Aorta (tissue), 5 donors: ENCODE measurements around the gene NDE1. TPM values are rescaled to one million over a fixed set of nuclear protein-coding genes. Genes with fewer than 3 reads are reported as not detected.

Source experiments
- ATAC-seq: fragments of 200-7000 bp; cut with Tn5 transposase; one replicate; pipeline ENCODE4 v1.9.1; 2022; ENCODE audit warnings: moderate library complexity; ENCODE audit not compliant: low FRiP score
- DNase-seq, 2 donors: peaks; one replicate each; pipeline ENCODE4 v3.0.0-alpha.2; 2020
- H3K27ac ChIP-seq, 2 donors: one replicate each; pipeline ENCODE4 v1.5.1; 2013; ENCODE audit warnings: low read length in 2 of 2, mild to moderate bottlenecking in 2 of 2, moderate library complexity in 2 of 2, control low read depth in 1 of 2, inconsistent platforms in 1 of 2, low read depth in 1 of 2
- H3K27me3 ChIP-seq, 2 donors: one replicate each; pipeline ENCODE4 v1.6.1; 2013; ENCODE audit warnings: control low read depth in 1 of 2, low read length in 1 of 2, mild to moderate bottlenecking in 1 of 2, moderate library complexity in 1 of 2; ENCODE audit not compliant: insufficient read depth in 2 of 2, control insufficient read depth in 1 of 2
- H3K36me3 ChIP-seq, 2 donors: one replicate each; pipeline ENCODE4 v1.6.1; 2013; ENCODE audit warnings: control low read depth in 1 of 2, low read length in 1 of 2, mild to moderate bottlenecking in 1 of 2; ENCODE audit not compliant: insufficient read depth in 2 of 2, control insufficient read depth in 1 of 2
- H3K4me1 ChIP-seq, 2 donors: one replicate each; pipeline ENCODE4 v1.6.1; 2013; ENCODE audit warnings: low read length in 2 of 2, control low read depth in 1 of 2, mild to moderate bottlenecking in 1 of 2, moderate library complexity in 1 of 2; ENCODE audit not compliant: insufficient read depth in 2 of 2, control insufficient read depth in 1 of 2
- H3K4me3 ChIP-seq, 2 donors: one replicate each; pipeline ENCODE4 v1.5.1; 2013; ENCODE audit warnings: low read length in 2 of 2, control low read depth in 1 of 2, mild to moderate bottlenecking in 1 of 2
- H3K9me3 ChIP-seq: one replicate; pipeline ENCODE4 v1.6.1; 2013; ENCODE audit warnings: mild to moderate bottlenecking, low read length; ENCODE audit not compliant: control insufficient read depth
- WGBS, 2 donors: extraction: QIAGEN DNeasy Blood & Tissue Kit; methylation state at CpG; one replicate each; pipeline ENCODE4 v1.1.7; 2013; 5-methylcytosine and 5-hydroxymethylcytosine counted together
- intact Hi-C, 2 donors: fragments of 100-400 bp; cut with DNase I; formaldehyde crosslinking; loops; one replicate each; pipeline versions ENCODE4 v1.14.2 to v1.15.0; 2022
- polyA plus RNA-seq, 2 donors: library from polyadenylated mRNA; stranded (reverse); fragments of 200-250 nt; gene quantifications; one replicate each; pipeline ENCODE4 v1.2.3, GENCODE V29; 2013
- total RNA-seq, 2 donors: library from RNA; stranded (reverse); fragmentation: NEBNext Ultra II Directional; extraction: Animal tissue kit (Norgen Biotek cat#: 25700); gene quantifications; one replicate each; pipeline ENCODE4 v1.2.1, GENCODE V29; 2021
- donor health status: healthy with polysubstance abuse.
- donor health status: Bipolar disorder and iron deficiency.
- donor health status: DM: no; HTN: no; CAD: no.
- donor health status: DM: no; HTN: no; CAD: no.
- donor health status: DM: yes; HTN: yes; CAD: no.

NDE1 gene
- total and polyA plus RNA-seq, 4 donors: 14.8 to 42.8 (median 23.9) TPM

DNA sequence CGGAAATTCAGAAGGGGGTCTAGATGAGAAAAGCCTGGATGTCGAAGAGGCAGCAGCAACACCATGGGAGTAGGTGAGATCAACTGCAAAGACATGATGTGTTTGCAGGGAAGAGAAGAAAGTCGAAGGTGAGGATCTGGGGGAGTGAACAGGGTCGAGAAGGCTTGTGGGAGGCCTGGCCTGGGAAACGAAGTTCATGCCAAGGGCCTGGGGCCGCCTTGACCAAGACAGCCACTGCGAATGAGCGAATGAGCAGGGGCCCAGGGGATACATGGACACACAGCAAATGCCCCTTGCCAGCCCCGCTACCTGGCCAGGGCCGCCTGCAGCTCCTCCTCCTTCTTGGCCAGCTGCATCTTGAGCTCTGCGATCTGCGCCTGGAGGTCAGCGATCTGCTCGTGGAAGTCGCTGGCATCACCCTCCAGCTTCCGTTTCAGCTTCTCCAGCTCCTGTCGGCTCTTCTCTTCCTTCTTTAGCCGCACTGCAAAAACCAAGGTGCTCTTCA, 87.1 kb downstream of the NDE1 start:
- H3K27ac ChIP-seq: peak overlapping the region in 1 of 2 donors; percentile 4
- no peaks in the 10 kb centered on the region for H3K4me1 ChIP-seq
- no peak for ATAC-seq
- H3K9me3 ChIP-seq: no peaks in the 10 kb centered on the region
- no peak overlapping the region for H3K4me3 ChIP-seq
- intact Hi-C loops: no loop called here
- DNase-seq: no peak
- peaks cover 38 to 45% of the 10 kb centered on the region in 2 donors for H3K36me3 ChIP-seq
- no peaks in the 10 kb centered on the region for H3K27me3 ChIP-seq
- 77 to 81% methylated on average over 16 to 18 of the region's 18 CpGs for WGBS, 2 donors

DNA sequence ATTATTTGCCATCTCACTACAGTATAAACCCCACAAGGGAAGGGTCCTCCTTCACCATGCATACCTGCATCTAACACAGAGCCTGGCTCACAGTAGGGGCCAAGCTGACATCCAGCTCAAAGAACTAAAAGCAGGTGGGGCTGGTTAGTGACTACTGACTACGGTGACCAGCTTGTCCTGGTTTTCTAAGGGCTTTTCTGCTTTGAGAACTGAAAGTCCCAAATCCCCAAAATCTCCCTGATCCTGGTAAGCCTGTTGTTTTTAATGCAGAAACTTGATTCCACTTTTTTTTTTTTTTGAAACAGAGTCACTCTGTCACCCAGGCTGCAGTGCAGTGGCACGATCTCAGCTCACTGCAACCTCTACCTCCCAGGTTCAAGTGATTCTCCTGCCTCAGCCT, 89.4 kb downstream of the NDE1 start:
- Histone ChIP-seq H3K27ac (no peak overlapping the region), H3K36me3 (peaks cover 41 to 44% of the 10 kb centered on the region in 2 donors), H3K4me1 (no peaks in the 10 kb centered on the region), H3K9me3 (no peaks in the 10 kb centered on the region), H3K4me3 (no peak overlapping the region), H3K27me3 (no peaks in the 10 kb centered on the region)
- 87 to 97% methylated on average over 2 of the region's 2 CpGs for WGBS, 2 donors
- DNase-seq: no peak
- no peak for ATAC-seq
- intact Hi-C loops: no loop called here

- DNase-seq (no peak), ATAC-seq (no peak)
- no peaks in the 10 kb centered on the region for H3K4me1 ChIP-seq
- H3K9me3 ChIP-seq: no peaks in the 10 kb centered on the region
- no peak overlapping the region for H3K27ac ChIP-seq
- intact Hi-C loops: loop anchor here in 1 of 2 donors (10.0 kb wide), 1 partner anchor 395 kb away; no protein-coding TSS in a partner anchor
- H3K36me3 ChIP-seq: peaks cover 39 to 46% of the 10 kb centered on the region in 2 donors
- no peak overlapping the region for H3K4me3 ChIP-seq
- no peaks in the 10 kb centered on the region for H3K27me3 ChIP-seq
- 79 to 85% methylated on average over 6 of the region's 6 CpGs for WGBS, 2 donors
Observed at GRCh38 chr16:15739950-15740349, 89.9 kb downstream of the NDE1 start.

GRCh38 chr16:15741207-15741871, 91.3 kb downstream of the NDE1 start:
- intact Hi-C loops: loop anchor here in 1 of 2 donors (10.0 kb wide), 1 partner anchor 393 kb away; no protein-coding TSS in a partner anchor
- Histone ChIP-seq H3K4me3 (no peak overlapping the region), H3K4me1 (no peaks in the 10 kb centered on the region), H3K9me3 (no peaks in the 10 kb centered on the region), H3K27ac (no peak overlapping the region), H3K27me3 (no peaks in the 10 kb centered on the region), H3K36me3 (peaks cover 36 to 39% of the 10 kb centered on the region in 2 donors)
- DNase-seq: no peak
- ATAC-seq: no peak
- WGBS, 2 donors: 96 to 97% methylated on average over 13 of the region's 13 CpGs

DNA sequence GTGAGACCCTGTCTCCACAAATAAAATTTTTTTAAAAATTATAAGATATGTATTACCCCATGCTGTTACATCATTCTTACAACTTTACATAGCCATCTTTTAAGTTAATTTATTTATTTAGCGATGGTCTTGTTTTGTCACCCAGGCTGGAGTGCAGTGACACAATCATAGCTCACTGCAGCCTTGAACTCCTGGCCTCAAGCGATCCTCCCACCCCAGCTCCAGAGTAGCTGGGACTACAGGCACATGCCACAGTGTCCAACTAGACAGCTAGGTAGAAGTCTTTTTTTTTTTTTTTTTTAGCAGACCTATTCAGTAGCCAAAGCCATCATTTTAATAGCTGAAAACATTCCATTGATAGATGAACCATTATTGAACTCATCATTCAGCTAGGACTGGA, 92.7 kb downstream of the NDE1 start:
- ATAC-seq (no peak), DNase-seq (no peak)
- Histone ChIP-seq H3K27ac (no peak overlapping the region), H3K9me3 (no peaks in the 10 kb centered on the region), H3K4me3 (no peak overlapping the region), H3K36me3 (peaks cover 30 to 33% of the 10 kb centered on the region in 2 donors), H3K27me3 (no peaks in the 10 kb centered on the region), H3K4me1 (no peaks in the 10 kb centered on the region)
- intact Hi-C loops: loop anchor here in 1 of 2 donors (10.0 kb wide), 1 partner anchor 392 kb away; no protein-coding TSS in a partner anchor
- WGBS, 2 donors: 94 to 96% methylated on average over 2 of the region's 2 CpGs

DNA sequence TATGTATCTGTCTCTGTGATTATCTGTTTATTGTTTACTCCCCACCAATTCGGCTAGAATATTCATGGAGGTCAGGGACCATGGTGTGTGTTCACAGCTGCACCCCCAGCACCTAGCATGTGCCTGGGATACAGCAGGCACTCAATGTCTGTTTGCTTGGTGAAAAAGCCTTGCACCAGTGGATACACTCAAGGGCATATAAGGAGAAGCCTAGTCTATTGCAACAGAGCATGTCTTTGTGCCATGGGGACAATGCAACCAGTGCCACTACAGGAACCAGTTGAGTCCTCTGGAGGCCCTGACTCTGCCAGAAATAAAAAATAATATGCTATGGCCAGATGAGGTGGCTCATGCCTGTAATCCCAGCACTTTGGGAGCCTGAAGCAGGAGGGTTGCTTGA, 93.6 kb downstream of the NDE1 start:
- WGBS, 2 donors: 63 to 66% methylated on average over 1 of the region's 1 CpG
- peaks cover 25 to 39% of the 10 kb centered on the region in 2 donors for H3K36me3 ChIP-seq
- no peak overlapping the region for H3K27ac ChIP-seq

GRCh38 chr16:15746332-15746731, 96.3 kb downstream of the NDE1 start:
- H3K4me1 ChIP-seq: no peaks in the 10 kb centered on the region
- no peak overlapping the region for H3K4me3 ChIP-seq
- no peaks in the 10 kb centered on the region for H3K27me3 ChIP-seq
- 91 to 95% methylated on average over 6 of the region's 6 CpGs for WGBS, 2 donors
- no peak overlapping the region for H3K27ac ChIP-seq
- intact Hi-C loops: loop anchor here in 1 of 2 donors (10.0 kb wide), 1 partner anchor 388 kb away; no protein-coding TSS in a partner anchor
- ATAC-seq (no peak), DNase-seq (no peak)
- peaks cover 24 to 39% of the 10 kb centered on the region in 2 donors for H3K36me3 ChIP-seq
- H3K9me3 ChIP-seq: no peaks in the 10 kb centered on the region

More for the DNA sequence above, 93.6 kb downstream of the NDE1 start:
- no peak for DNase-seq
- no peak overlapping the region for H3K4me3 ChIP-seq
- H3K9me3 ChIP-seq: no peaks in the 10 kb centered on the region
- no peaks in the 10 kb centered on the region for H3K27me3 ChIP-seq
- H3K4me1 ChIP-seq: no peaks in the 10 kb centered on the region
- intact Hi-C loops: loop anchor here in 1 of 2 donors (10.0 kb wide), 1 partner anchor 391 kb away; no protein-coding TSS in a partner anchor
- no peak for ATAC-seq

- H3K4me1 ChIP-seq: no peaks in the 10 kb centered on the region
- H3K27me3 ChIP-seq: no peaks in the 10 kb centered on the region
- 83% methylated on average over 14 of the region's 14 CpGs for WGBS, 2 donors
- DNase-seq (no peak), ATAC-seq (no peak)
- intact Hi-C loops: loop anchor here in 1 of 2 donors (10.0 kb wide), 1 partner anchor 387 kb away; no protein-coding TSS in a partner anchor
- H3K4me3 ChIP-seq: no peak overlapping the region
- H3K9me3 ChIP-seq: no peaks in the 10 kb centered on the region
- H3K36me3 ChIP-seq: peaks cover 15 to 33% of the 10 kb centered on the region in 2 donors
- H3K27ac ChIP-seq: no peak overlapping the region
Observed at GRCh38 chr16:15747937-15748336, 97.9 kb downstream of the NDE1 start.

GRCh38 chr16:15748654-15749053, 98.6 kb downstream of the NDE1 start:
- H3K4me3 ChIP-seq: no peak overlapping the region
- intact Hi-C loops: loop anchor here in 1 of 2 donors (10.0 kb wide), 1 partner anchor 386 kb away; no protein-coding TSS in a partner anchor
- no peaks in the 10 kb centered on the region for H3K9me3 ChIP-seq
- H3K36me3 ChIP-seq: peaks cover 11 to 36% of the 10 kb centered on the region in 2 donors
- WGBS, 2 donors: 87 to 100% methylated on average over 2 of the region's 2 CpGs
- no peaks in the 10 kb centered on the region for H3K27me3 ChIP-seq
- no peaks in the 10 kb centered on the region for H3K4me1 ChIP-seq
- no peak overlapping the region for H3K27ac ChIP-seq
- ATAC-seq (no peak), DNase-seq (no peak)
